HG03159 (cell line): ENCODE measurements around the gene WFDC6.
"Not testable (repeated sequence)": the region's sequence is repeated elsewhere in the genome, so short reads cannot be mapped to it uniquely, and the experiment has no call there.

Experiments
- ATAC-seq: cut with Tn5 transposase; IDR thresholded peaks from one replicate; pipeline ENCODE4 v1.9.1; 2021; ENCODE audit warnings: mild to moderate bottlenecking, moderate library complexity; ENCODE audit not compliant: unreplicated experiment

The WFDC6 gene

DNA sequence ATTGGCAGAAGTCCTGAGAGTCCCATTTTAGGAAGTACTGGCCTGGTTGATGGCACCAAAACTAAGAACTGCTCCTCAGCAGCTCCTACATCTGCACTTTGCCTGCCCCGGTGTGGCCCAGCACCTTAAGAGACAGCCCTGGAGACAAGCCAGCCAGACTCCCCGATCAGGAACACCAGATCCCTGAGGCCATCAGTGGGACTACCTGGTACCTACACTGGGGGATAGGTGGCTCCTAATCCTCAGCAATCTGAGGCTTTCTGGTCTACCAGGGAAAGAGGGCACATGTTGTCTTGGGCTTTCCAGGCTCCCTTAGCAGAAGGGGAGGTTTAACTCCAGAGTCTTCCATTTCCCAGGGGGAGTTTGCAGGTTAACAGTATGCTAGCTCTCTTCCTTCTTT, at the start of gene WFDC6:
Gene WFDC6, minus strand, starts transcription at position 101 of the 400 bp plus-strand sequence. Its CDS starts 75 bp downstream, at position 26.
- no peak for ATAC-seq

DNA sequence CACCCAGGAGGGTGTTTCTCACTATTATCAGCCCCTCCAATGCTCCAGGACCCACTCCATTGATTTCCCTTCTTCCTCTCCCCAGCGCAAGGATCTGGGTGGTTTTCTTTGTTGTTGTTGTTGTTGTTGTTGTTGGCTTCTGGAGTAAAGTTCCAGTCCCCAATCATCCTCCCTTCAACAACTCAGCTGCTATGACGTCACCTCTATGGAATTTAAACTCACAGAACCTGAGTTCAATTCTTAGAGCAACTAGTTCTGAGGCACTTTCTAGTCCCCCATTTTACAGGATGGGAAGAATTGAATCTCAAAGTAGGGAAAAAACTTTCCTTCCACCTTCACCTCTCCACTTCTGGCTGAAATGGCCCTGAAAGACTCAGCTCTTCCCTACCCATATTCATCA, 49.5 kb upstream of the WFDC6 start:
- no peak for ATAC-seq

DNA sequence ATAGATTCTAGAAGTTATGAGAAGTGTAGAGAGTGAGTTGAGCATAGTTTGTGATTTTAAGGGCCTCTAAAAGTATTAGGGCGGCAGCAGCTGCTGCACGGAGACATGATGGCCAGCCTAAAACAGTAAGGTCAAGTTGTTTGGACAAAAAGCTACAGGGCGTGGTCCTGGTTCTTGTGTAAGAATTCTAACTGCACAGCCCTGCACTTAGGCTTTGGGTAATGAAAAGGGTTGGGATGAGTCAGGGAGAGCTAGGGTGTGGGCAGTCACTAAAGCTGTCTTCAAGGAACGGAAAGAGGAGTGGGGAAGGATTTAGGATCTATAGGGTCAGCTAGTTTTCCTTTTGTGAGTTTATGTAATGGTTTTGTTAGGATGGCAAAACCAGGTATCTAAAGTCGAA, 46.7 kb upstream of the WFDC6 start:
- not testable (repeated sequence) for ATAC-seq

DNA sequence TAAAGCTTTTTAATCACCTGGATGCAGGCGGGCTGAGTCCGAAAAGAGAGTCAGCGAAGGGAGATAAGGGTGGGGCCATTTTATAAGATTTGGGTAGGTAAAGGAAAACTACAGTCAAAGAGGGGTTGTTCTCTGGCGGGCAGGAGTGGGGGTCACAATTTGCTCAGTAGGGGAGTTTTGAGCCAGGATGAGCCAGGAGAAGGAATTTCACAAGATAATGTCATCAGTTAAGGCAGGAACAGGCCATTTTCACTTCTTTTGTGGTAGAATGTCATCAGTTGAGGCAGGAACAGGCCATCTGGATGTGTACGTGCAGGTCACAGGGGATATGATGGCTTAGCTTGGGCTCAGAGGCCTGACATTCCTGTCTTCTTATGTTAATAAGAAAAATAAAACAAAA, 45.0 kb upstream of the WFDC6 start:
- ATAC-seq, result not testable (repeated sequence)

DNA sequence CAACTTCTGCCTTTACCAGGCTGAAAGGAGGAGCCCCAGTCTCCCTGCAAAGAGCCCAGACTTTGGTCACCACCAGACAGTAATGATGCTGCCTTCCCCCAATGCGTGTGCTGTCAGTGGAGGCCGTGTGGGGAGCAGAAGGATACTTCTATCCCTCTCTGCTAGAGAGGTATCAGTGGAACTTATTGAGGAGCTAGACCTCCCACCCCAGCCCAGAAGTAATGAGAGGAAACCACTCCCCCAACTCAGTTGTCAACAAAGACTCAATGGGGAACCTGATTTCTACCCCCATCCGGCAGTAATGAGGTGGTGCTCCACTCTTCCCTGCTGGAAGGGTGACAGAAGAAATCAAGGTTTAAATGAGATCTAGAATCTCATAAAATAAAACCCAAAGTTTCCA, 44.2 kb upstream of the WFDC6 start:
- ATAC-seq, result no peak

DNA sequence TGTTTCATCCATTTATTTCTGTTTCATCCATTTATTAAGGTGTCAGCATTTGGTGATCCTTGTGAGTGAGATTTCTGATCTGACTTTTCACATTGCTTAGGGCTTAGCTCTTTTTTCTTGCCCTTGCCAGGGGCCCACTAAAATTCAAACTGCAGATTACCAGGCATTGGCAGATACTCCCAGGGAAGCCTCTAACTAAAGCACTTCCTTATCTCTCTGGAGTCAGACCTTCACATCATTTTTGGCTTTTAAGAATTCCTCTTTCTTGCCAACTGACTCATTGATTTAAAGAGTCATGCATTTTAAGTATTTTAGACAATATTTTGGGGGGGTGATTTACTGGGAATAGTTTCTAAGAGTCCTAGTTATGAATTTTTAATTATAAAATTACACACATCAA, 42.4 kb upstream of the WFDC6 start:
- no peak for ATAC-seq

DNA sequence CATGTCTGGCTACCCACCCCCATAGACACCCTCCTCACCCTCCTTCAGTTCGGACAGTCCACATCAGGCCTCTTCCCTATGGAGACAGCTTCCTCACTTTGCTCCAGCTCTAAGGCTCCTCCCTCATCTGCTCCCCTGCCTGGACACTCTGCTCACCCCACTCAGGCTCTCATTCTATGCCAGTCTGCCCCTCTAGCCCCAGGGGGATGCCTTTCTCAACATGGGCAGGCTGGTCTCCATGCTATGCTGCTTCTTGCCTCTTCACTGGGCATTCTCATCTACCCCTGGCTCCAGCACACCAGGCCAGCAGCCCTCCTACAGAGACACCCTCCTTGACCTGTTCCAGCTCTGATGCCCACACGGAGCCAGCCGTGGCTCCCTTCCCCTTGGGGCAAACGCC, 39.9 kb upstream of the WFDC6 start, which contains the start of gene WFDC8:
Gene WFDC8, minus strand, starts transcription at position 101 of the 400 bp plus-strand sequence. Its CDS starts 37 bp downstream, at position 64.
- ATAC-seq, result no peak

DNA sequence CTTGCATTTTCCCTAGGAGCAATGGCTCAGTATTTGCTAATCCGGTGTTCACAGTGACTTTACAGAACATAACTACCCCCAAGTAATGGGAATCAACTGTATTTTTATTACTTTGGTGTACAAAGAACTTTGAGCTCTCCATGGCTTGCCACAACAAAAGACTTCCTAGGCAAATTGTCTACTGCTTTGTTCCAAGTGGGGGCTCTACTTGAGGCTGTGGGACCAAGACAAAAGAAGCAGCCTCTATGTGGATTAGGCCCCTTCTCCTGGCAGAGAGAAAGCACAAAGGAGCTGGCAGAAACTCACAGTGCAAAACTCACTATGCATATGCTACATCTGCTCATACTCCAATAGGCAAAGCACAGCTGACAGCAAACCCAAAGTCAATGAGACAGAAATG, 38.9 kb upstream of the WFDC6 start:
- no peak for ATAC-seq

DNA sequence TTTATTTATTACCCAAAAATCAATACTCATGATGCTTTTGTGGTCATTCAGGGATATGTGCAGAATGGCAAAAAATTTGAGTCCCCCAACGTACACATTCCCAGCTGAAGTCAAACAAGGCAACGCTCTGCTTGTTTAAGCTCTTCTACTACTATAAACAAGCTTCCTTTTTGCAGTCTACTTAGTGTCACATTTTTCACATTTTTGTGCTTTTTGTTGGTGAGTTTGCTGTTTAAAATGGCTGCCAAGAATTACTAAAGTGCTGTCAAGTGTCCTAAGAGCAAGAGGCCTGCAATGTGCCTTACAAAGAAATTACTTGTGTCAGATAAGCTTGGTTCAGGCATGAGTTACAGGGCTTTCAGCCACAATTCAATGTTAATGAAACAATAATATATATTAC, 37.7 kb upstream of the WFDC6 start:
- no peak for ATAC-seq

DNA sequence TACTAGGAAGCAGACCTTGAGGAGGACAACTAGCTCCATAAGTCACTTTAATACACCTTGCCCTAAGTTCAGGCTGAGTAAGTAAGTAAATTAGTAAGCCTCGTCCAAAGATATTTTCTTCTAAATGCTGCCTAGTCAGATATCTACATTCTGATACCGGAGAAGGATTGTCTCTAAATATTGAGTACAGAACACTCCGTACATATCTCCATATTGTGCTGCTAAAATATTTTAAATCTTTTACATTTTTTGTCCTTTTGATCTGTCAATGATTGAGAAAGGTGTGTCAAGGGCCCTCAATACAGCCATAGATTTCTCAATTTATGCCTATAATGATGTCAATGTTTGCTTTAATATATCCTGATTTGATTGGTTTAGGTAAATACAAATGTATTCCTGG, 36.6 kb upstream of the WFDC6 start:
- no peak for ATAC-seq

DNA sequence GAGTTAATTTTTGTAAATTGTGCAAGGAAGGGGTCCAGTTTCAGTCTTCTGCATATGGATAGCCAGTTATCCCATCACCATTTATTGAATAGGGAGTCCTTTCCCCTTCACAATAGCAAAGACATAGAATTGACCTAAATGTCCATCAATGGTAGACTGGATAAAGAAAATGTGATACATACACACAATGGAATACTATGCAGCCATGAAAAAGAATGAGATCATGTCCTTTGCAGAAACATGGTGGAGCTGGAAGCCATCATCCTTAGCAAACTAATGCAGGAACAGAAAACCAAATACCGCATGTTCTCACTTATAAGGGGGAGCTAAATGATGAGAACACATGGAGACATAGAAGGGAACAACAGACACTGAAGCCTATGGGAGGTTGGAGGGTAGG, 30.4 kb upstream of the WFDC6 start:
- not testable (repeated sequence) for ATAC-seq

DNA sequence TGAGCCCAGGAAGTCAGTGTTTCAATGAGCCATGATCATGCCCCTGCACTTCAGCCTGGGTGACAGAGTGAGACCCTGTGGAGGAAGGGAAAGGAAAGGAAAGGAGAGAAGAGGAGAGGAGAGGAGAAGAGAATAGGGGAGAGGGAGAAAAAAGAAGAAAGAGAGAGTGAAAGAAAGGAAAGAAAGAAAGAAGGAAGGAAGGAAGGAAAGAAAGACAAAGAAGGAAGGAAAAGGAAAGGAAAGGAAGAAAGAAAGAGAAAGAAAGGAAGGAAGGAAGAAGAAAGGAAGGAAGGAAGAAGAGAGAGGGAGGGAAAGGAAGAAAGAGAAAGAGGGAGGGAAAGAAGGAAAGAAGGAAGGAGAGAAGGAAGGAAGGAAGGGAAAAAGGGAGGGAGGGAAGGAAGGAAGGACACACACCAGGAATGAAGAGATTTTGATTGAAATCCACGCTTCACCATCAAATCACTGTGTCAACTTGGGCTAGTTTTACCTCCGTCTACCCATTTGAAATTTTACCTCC, 25.5 kb upstream of the WFDC6 start:
- no peak for ATAC-seq

DNA sequence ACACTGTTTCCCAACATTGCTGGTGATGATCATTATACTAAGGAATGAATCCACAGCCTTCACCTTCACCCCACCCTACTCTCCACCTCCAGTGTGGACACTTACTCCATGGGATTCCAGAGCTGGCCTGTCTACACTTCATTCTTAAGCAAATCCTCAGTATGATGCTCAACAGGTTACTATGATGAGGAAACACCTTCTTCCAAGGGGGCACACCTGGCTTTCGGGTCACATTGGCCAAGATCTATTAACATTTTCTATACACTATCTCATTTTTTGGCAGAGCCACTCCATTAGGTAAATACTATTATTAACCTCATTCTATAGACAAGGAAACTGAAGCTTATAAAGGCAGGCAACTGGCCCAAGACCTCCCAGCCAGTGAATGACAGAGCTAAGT, 15.9 kb upstream of the WFDC6 start:
- no peak for ATAC-seq

DNA sequence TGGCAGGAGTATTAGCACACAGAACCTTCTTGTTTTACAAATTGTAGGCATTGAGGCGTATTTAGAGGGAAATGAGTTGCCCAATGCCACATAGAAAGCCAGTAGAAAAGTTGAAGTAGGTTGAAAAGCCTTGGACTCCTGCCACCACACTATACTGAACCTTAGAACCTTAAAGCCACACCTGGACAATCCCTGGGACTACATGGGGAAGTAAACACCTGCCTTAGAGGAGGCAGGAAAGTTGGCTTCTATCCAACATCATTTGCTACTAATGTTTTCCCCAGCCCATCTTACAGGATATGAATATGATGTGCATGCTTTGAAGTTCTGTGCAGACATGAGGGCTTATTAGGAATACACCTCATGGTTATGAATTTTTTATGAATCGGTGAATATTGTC, 13.2 kb upstream of the WFDC6 start:
- ATAC-seq, result no peak

DNA sequence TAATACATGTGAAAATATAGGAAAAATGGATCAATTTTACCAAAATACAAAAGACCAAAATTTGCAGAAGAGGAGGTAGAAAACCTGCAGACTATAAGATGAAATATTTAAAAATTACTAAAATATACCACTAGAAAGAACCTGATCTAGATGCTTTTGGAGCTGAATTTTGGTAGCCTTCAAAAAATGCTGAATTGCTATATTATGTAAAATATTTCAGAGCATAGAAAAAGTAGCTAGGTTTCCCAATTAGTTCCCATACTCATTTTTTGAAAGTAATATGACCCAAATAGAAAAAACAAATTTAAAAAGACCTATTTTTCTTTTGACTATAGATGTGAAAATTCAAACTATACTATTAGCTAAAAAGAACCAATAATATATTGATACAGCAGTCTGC, 11.5 kb upstream of the WFDC6 start:
- ATAC-seq, result no peak

DNA sequence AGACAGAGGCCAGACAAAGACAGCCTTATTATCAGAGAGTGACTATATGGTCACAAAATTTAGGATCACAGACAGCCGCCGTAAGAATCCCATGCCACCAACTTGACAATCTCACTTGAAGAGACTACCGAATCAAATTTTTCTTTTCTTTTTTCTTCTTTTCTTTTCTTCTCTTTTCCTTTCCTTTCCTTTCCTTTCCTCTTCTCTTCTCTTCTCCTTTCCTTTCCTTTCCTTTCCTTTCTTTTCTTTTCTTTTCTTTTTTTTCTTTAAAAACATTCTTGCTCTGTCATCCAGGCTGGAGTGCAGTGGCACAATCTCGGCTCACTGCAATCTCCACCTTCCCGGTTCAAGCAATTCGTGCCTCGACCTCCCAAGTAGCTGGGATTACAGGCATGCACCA, 9.1 kb upstream of the WFDC6 start:
- ATAC-seq, result no peak

DNA sequence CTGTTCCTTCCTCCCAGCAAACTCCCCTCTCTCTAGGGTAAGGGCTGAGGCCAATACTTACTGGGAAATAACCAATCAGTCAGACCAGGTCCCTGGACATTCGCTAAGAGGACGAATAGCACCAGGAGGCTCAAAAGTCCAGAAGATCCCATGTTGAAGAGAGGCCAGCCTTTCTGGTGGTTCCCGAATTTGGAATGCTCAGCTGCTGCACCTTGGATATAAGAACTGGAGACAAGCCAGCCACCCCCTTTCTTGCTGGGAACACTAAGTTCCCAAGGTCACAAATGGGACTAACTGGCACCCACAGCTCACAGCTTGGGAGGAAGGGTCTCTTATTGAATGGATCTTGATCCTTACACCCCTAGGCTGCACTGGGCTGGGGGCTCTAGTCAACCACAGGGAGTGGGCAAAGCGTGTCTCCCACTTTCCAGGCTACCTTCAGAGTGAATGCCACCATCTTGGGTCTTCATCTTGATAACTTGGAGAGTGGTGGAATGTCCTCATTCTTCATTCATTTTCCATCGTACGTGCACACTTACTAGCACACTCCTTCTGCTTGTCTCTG, 8.0 kb upstream of the WFDC6 start, which contains the start of gene EPPIN:
Gene EPPIN, minus strand, starts transcription at position 196 of the 565 bp plus-strand sequence. Its CDS starts 44 bp downstream, at position 152.
- ATAC-seq, result no peak

DNA sequence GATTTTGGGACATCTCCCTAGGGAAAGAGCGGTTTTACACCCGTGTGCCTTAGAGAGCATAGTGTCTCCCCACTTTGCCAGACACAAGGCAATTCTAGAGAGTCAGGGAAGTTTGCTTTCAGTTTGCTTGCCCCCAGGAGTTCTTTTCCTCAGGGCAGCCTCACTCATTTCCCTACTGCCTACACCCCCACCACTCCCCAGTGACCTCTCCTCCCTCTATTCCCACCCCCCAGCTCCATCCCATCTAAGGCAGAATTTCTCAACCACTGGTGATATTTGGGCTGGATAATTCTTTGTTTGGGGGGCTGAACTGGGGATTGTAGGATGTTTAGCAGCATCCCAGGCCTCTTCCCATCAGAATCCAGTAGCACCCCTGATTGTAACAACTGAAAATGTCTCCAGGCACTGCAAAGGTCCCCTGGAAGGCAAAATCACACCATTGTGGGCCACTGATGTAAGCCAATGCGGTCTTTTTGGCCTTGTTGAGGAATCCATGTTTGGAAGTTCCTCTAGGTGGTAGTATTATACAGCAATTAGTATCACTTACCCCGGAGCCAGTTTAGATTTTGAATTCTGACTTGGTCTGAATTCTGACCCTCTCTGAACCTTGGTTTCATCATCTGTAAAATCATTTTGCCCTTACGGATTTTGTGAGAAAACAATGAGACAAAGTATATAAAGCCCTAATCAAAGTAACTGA, 6.6 kb upstream of the WFDC6 start:
- no peak for ATAC-seq

DNA sequence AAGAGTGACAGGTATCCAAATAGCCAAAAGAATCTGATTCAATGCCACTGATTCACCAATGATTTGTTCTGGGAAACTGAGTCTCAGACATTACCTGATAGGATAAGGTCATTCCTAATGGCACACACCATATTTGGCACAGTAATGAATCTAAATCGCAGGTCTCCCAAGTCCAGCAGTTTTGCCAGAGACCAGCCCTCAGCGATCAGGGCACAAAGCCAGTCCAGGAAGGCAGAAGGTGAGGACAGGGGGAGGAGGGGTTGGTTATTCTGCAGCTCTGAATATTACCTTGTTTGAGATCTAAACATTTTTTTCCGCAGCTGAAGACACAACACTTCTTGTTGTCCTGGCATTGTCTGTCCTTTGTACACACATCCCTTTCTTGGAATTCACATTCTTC, 6.1 kb upstream of the WFDC6 start:
- ATAC-seq, result no peak

DNA sequence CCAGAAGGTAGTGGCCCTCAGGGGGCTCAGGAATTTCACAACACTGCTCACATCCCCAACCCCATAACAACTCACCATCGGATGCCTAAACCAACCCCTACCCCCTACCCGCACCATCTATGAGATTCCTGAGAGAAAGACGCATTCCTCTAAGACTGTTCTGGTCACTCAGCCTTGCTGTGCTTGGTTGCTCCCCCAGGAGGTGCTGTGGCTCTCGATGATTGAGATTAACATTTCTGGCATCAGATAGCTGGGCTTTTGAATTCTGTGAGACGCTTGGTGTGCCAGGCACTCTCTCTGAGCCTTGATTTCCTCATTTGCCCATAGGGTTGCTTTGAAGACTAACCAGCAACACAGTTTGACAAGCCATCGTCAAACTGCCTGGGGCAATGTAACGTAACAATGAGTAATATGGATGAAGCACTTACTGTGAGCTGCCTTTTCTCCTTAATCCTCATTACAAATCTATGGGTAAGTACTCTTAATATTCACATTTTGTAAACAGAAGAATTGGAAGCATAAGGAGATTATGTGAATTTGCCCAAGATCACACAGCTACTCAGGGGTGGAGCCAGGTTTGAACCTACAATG, 978 bp downstream of the WFDC6 start:
- ATAC-seq, result no peak

DNA sequence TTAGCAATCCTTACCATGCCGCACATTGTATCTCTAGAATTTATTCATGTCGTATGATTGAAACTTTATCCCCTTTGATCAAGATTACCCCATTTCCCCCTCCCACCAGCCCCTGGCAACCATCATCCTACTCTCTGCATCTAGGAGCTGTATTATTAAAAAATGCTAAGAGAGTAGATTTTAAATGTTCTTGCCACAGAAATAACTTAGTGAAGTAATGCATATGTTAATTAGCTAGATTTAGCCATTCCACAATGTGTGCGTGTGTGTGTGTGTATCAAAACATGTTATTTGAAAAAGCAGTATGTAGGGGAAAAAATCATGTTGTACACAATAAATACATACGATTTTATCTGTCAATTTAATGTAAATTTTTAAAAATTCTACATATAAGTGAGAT, 12.0 kb downstream of the WFDC6 start:
- ATAC-seq, result no peak

DNA sequence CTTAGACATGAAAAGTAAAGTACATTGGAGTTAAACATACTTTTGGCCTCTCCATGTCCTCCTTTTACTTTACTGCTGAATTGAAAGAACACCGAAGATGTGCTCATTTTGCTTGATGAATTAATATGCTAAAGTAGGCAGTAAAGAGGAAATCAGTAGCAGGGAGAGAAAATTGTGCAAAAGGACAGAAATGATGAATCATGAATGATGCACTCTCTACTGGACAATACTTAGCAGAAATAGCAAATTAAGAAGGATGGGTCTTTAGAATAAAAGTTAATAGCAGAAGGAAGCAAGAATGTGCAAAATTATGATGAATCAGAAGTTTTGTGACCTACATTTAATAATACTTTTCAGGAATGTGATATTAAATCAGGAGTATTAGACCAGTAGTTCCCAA, 15.5 kb downstream of the WFDC6 start:
- ATAC-seq, result no peak
